H1 (cell line): ENCODE results near the gene LYRM4. TPM values are rescaled to one million over a fixed set of nuclear protein-coding genes. Genes with fewer than 3 reads are reported as not detected.

ENCODE experiments used
- CTCF ChIA-PET: fragments of 300-600 bp; sonication (Branson Sonifier 250); formaldehyde crosslinking; loops from one replicate; lab custom pipeline; 2021; ENCODE audit not compliant: partially characterized antibody; lab: Charles Lee
- POLR2A ChIA-PET: fragments of 300-600 bp; sonication (Branson Sonifier 250); formaldehyde crosslinking; loops from one replicate; lab custom pipeline; 2021; ENCODE audit warnings: inconsistent platforms; ENCODE audit not compliant: partially characterized antibody; lab: Charles Lee
- DNase-seq, 2 experiments: peaks; one replicate each; pipeline versions ENCODE4 v3.0.0 to v3.0.0-alpha.2; 2010 to 2022; ENCODE audit warnings: low spot score in 2 of 2, low read depth in 1 of 2, mixed read lengths in 1 of 2
- FAIRE-seq: peaks from 2 replicates; lab custom pipeline; 2011; peaks lifted over from hg19 to GRCh38; lab: Jason Lieb, UNC
- H2AFZ ChIP-seq: 2 replicates; pipeline ENCODE4 v1.8.1; 2012; ENCODE audit warnings: low read length, inconsistent platforms
- H2AK5ac ChIP-seq: 2 replicates; pipeline ENCODE4 v1.6.1; 2013; ENCODE audit warnings: low read depth, low read length
- H2BK120ac ChIP-seq: replicated peaks from 2 replicates; pipeline ENCODE3; 2013; ENCODE audit warnings: low read depth, low read length, inconsistent platforms
- H2BK12ac ChIP-seq: 2 replicates; pipeline ENCODE4 v1.6.1; 2013; ENCODE audit warnings: low read depth, low read length
- H2BK15ac ChIP-seq: 2 replicates; pipeline ENCODE4 v1.6.1; 2013; ENCODE audit warnings: low read length
- H2BK20ac ChIP-seq: 2 replicates; pipeline ENCODE4 v1.6.1; 2013; ENCODE audit warnings: low read length
- H2BK5ac ChIP-seq: 2 replicates; pipeline ENCODE4 v1.6.1; 2013; ENCODE audit warnings: low read depth, low read length
- H3K14ac ChIP-seq: 2 replicates; pipeline ENCODE4 v1.6.1; 2013; ENCODE audit warnings: inconsistent platforms; ENCODE audit not compliant: insufficient read length
- H3K18ac ChIP-seq: 2 replicates; pipeline ENCODE4 v1.6.1; 2013; ENCODE audit warnings: low read length; ENCODE audit errors: extremely low read depth
- H3K23ac ChIP-seq: 2 replicates; pipeline ENCODE4 v1.6.1; 2013; ENCODE audit warnings: inconsistent platforms; ENCODE audit not compliant: insufficient read length
- H3K23me2 ChIP-seq: 2 replicates; pipeline ENCODE4 v1.6.1; 2013; ENCODE audit warnings: low read depth, low read length
- H3K27ac ChIP-seq: 2 replicates; pipeline ENCODE4 v1.6.1; 2011; ENCODE audit warnings: low read depth, low read length, inconsistent platforms
- H3K27me3 ChIP-seq, 4 experiments: replicated peaks in 1 of 4; 1 replicate in 1 of 4; 2 replicates in 3 of 4; pipeline versions ENCODE4 v1.6.1 to v1.8.1; 2011 to 2013; ENCODE audit warnings: low read length in 3 of 4, mild to moderate bottlenecking in 3 of 4, inconsistent platforms in 2 of 4, mixed read lengths in 2 of 4, moderate library complexity in 1 of 4; ENCODE audit not compliant: control insufficient read depth in 3 of 4, insufficient read depth in 3 of 4; ENCODE audit errors: extremely low read depth in 1 of 4
- H3K36me3 ChIP-seq, 4 experiments: 2 replicates each; pipeline versions ENCODE4 v1.6.1 to v1.8.1; 2011 to 2013; ENCODE audit warnings: mild to moderate bottlenecking in 4 of 4, low read length in 3 of 4, moderate library complexity in 2 of 4, control low read depth in 1 of 4, inconsistent platforms in 1 of 4; ENCODE audit not compliant: insufficient read depth in 4 of 4, control insufficient read depth in 2 of 4
- H3K4ac ChIP-seq: replicated peaks from 2 replicates; pipeline ENCODE3; 2013; ENCODE audit warnings: low read length, low read depth, mixed read lengths, inconsistent platforms; ENCODE audit not compliant: insufficient read length
- H3K4me1 ChIP-seq, 4 experiments: replicated peaks in 1 of 4; 1 replicate in 1 of 4; 2 replicates in 3 of 4; pipeline versions ENCODE4 v1.6.1 to v1.8.1; 2011 to 2013; ENCODE audit warnings: low read length in 3 of 4, inconsistent platforms in 2 of 4, mixed read lengths in 1 of 4; ENCODE audit not compliant: insufficient read depth in 4 of 4, control insufficient read depth in 3 of 4
- H3K4me2 ChIP-seq, 2 experiments: 2 replicates each; pipeline versions ENCODE4 v1.6.1 to v1.8.1; 2011 to 2013; ENCODE audit warnings: low read depth in 2 of 2, low read length in 2 of 2, control low read depth in 1 of 2, inconsistent platforms in 1 of 2, mild to moderate bottlenecking in 1 of 2; ENCODE audit not compliant: insufficient read depth in 1 of 2
- H3K4me3 ChIP-seq, 4 experiments: fragments of 200-600, 300-600 bp in 1 of 4; sonication (generic), shearing (Covaris generic), sonication (Bioruptor Twin) in 1 of 4; 2 replicates each; pipeline versions ENCODE4 v1.5.1 to v1.8.1; 2011 to 2016; ENCODE audit warnings: low read length in 4 of 4, low read depth in 3 of 4, control low read depth in 2 of 4, inconsistent platforms in 2 of 4, mild to moderate bottlenecking in 2 of 4, mixed read lengths in 1 of 4, moderate library complexity in 1 of 4; ENCODE audit not compliant: insufficient read depth in 2 of 4; ENCODE audit errors: extremely low read depth in 1 of 4
- H3K56ac ChIP-seq: replicated peaks from 2 replicates; pipeline ENCODE3; 2013; ENCODE audit warnings: low read depth, mild to moderate bottlenecking, mixed read lengths, low read length, inconsistent platforms; ENCODE audit not compliant: insufficient read length
- H3K79me1 ChIP-seq: 2 replicates; pipeline ENCODE4 v1.6.1; 2013; ENCODE audit warnings: low read depth, low read length, control low read depth
- H3K79me2 ChIP-seq, 2 experiments: 2 replicates each; pipeline versions ENCODE4 v1.6.1 to v1.8.1; 2012 to 2013; ENCODE audit warnings: low read length in 2 of 2, mild to moderate bottlenecking in 2 of 2, inconsistent platforms in 1 of 2; ENCODE audit not compliant: insufficient read depth in 2 of 2, control insufficient read depth in 1 of 2
- H3K9ac ChIP-seq, 4 experiments: replicated peaks in 1 of 4; 1 replicate in 1 of 4; 2 replicates in 3 of 4; pipeline versions ENCODE4 v1.6.1 to v1.8.1; 2011 to 2013; ENCODE audit warnings: low read depth in 3 of 4, low read length in 3 of 4, control low read depth in 2 of 4, mild to moderate bottlenecking in 2 of 4, moderate library complexity in 2 of 4, inconsistent platforms in 1 of 4; ENCODE audit errors: extremely low read depth in 1 of 4
- H3K9me3 ChIP-seq, 2 experiments: 2 replicates each; pipeline versions ENCODE4 v1.6.1 to v1.8.1; 2012 to 2013; ENCODE audit warnings: mild to moderate bottlenecking in 2 of 2, moderate library complexity in 2 of 2, control low read depth in 1 of 2, inconsistent platforms in 1 of 2, low read depth in 1 of 2, low read length in 1 of 2, mixed read lengths in 1 of 2; ENCODE audit not compliant: insufficient read depth in 2 of 2
- H4K20me1 ChIP-seq, 2 experiments: replicated peaks in 1 of 2; 2 replicates each; pipeline versions ENCODE3 to v1.8.1; 2011 to 2013; ENCODE audit warnings: inconsistent platforms in 2 of 2, low read length in 2 of 2, mild to moderate bottlenecking in 1 of 2; ENCODE audit not compliant: insufficient read depth in 2 of 2, control insufficient read depth in 1 of 2
- H4K5ac ChIP-seq: 2 replicates; pipeline ENCODE4 v1.6.1; 2013; ENCODE audit warnings: low read length, low read depth, mixed read lengths, inconsistent platforms; ENCODE audit not compliant: insufficient read length
- H4K8ac ChIP-seq: 2 replicates; pipeline ENCODE4 v1.8.0; 2013; ENCODE audit warnings: mild to moderate bottlenecking, moderate library complexity, low read length, inconsistent platforms; ENCODE audit not compliant: insufficient read depth; ENCODE audit errors: extremely low read depth
- H4K91ac ChIP-seq: replicated peaks from 2 replicates; pipeline ENCODE3; 2013; ENCODE audit warnings: low read length, mixed read lengths, inconsistent platforms; ENCODE audit not compliant: insufficient read length
- EP300 ChIP-seq, 2 experiments: IDR thresholded peaks; 1 replicate in 1 of 2; 2 replicates in 1 of 2; pipeline ENCODE4 v1.6.1; 2011 to 2012; ENCODE audit warnings: low read depth in 2 of 2, low read length in 2 of 2, mild to moderate bottlenecking in 2 of 2, borderline replicate concordance in 1 of 2, inconsistent platforms in 1 of 2, moderate library complexity in 1 of 2
- POU5F1 ChIP-seq: IDR thresholded peaks from 2 replicates; pipeline ENCODE4 v1.6.1; 2011; ENCODE audit warnings: low read depth, mild to moderate bottlenecking, low read length, moderate library complexity
- RAD21 ChIP-seq, 2 experiments: IDR thresholded peaks in 1 of 2; conservative IDR thresholded peaks in 1 of 2; 2 replicates each; pipeline ENCODE4 v1.6.1; 2011; ENCODE audit warnings: low read depth in 2 of 2, low read length in 2 of 2, improper control_type of control experiment in 1 of 2, inconsistent platforms in 1 of 2, mild to moderate bottlenecking in 1 of 2, moderate library complexity in 1 of 2
- WGBS, 2 experiments: shearing (Covaris generic) in 1 of 2; methylation state at CpG; one replicate each; pipeline versions ENCODE4 v1.1.6 to v1.1.7; 2013 to 2015; ENCODE audit warnings: low lambda C conversion rate in 2 of 2, mixed read lengths in 2 of 2, inconsistent platforms in 1 of 2, low coverage in 1 of 2, missing lambda C conversion rate in 1 of 2; ENCODE audit not compliant: insufficient replicate concordance in 2 of 2, insufficient coverage in 1 of 2, insufficient read length in 1 of 2; ENCODE audit errors: extremely low coverage in 1 of 2, missing lambda C conversion rate in 1 of 2; 5-methylcytosine and 5-hydroxymethylcytosine counted together
- polyA plus RNA-seq, 7 experiments: library from polyadenylated mRNA; depleted of rRNA in 3 of 7; stranded (reverse) in 5 of 7; unstranded in 2 of 7; fragments of >200 nt in 5 of 7; fragments of 200-250 nt in 2 of 7; gene quantifications; 1 replicate in 5 of 7; 2 replicates in 1 of 7; 4 replicates in 1 of 7; pipeline versions ENCODE4 v1.2.1 to v1.2.3, GENCODE V29; 2011 to 2013; ENCODE audit warnings: missing spikeins in 2 of 7, mixed read lengths in 2 of 7
- total RNA-seq: library from RNA; stranded (reverse); fragmentation: NEBNext Ultra II Directional; extraction: Animal tissue kit (Norgen Biotek cat#: 25700); gene quantifications from 2 replicates; pipeline ENCODE4 v1.2.1, GENCODE V29; 2021
- TF ChIP-seq, protein P1 (sequence below): IDR thresholded peaks from 2 replicates; pipeline ENCODE4 v1.6.1; 2012; ENCODE audit warnings: low read length, inconsistent platforms

Gene LYRM4
- total and polyA plus RNA-seq, 2 of the 8 experiments (the other 6 are each of a cell fraction or from before 2014, with no cell fraction given): 56.6 to 62.8 TPM

DNA sequence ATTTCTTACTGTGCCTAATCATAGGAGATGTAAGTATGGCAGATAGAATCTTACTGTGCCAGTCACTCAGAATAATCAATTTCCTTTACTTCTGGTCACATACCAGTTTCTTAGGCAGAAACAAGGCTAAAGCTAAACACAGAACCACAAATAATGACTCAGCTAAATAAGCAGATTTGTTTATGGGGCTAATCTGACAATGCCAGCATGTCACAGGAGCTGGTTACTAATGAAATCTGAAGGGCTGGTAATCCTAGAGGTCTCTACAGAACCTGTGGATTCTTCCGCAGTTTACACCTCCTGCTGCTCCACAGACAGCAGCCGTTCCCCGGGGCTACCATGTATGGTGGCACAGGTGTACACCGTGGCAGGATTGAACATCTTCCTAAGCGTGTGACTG lies 80.8 kb downstream of the LYRM4 start:
- no peaks in the 10 kb centered on the region for H3K27me3 ChIP-seq
- no peak for FAIRE-seq
- no peak overlapping the region for H4K8ac ChIP-seq
- no peak overlapping the region for H3K4me2 ChIP-seq
- no peak overlapping the region for H4K91ac ChIP-seq
- no peak overlapping the region for H4K5ac ChIP-seq
- H4K20me1 ChIP-seq: peaks cover 4 to 6% of the 10 kb centered on the region in 2 experiments
- peaks cover 0 to 5% (median 0%) of the 10 kb centered on the region in 4 experiments; a peak in 1 of 7 replicates for H3K4me1 ChIP-seq
- no peak overlapping the region for H2BK20ac ChIP-seq
- H3K79me1 ChIP-seq: peaks cover 3% of the 10 kb centered on the region
- no peak overlapping the region for H3K9ac ChIP-seq
- TF ChIP-seq, protein P1, sequence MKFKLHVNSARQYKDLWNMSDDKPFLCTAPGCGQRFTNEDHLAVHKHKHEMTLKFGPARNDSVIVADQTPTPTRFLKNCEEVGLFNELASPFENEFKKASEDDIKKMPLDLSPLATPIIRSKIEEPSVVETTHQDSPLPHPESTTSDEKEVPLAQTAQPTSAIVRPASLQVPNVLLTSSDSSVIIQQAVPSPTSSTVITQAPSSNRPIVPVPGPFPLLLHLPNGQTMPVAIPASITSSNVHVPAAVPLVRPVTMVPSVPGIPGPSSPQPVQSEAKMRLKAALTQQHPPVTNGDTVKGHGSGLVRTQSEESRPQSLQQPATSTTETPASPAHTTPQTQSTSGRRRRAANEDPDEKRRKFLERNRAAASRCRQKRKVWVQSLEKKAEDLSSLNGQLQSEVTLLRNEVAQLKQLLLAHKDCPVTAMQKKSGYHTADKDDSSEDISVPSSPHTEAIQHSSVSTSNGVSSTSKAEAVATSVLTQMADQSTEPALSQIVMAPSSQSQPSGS: no peak
- no peak for TF ChIP-seq RAD21 (IDR thresholded peaks at IDR 0.05 in 1 of 2, conservative IDR thresholded peaks at IDR 0.05 in 1 of 2; ENCODE audit: low read depth in 2 of 2, low read length in 2 of 2)
- no peak for TF ChIP-seq POU5F1
- TF ChIP-seq EP300 (IDR thresholded peaks at IDR 0.05; ENCODE audit: borderline replicate concordance in 1 of 2, low read depth in 2 of 2, low read length in 2 of 2): no peak
- H3K18ac ChIP-seq: no peak overlapping the region
- no peak overlapping the region for H2AK5ac ChIP-seq
- ChIA-PET POLR2A (no interaction called here), CTCF (interaction anchor here (0.9 to 18.0 kb wide), 12 partner anchors 12 to 221 kb away, joined by 3 to 256 read pairs (median 4); no protein-coding TSS in a partner anchor)
- no peaks in the 10 kb centered on the region for H3K9me3 ChIP-seq
- no peak for DNase-seq
- no peak overlapping the region for H3K4ac ChIP-seq
- no peaks in the 10 kb centered on the region for H3K23me2 ChIP-seq
- no peak overlapping the region for H3K27ac ChIP-seq
- no peak overlapping the region for H3K14ac ChIP-seq
- no peak overlapping the region for H3K23ac ChIP-seq
- no peak overlapping the region for H2BK5ac ChIP-seq
- H3K56ac ChIP-seq: no peak overlapping the region
- no peak overlapping the region for H3K4me3 ChIP-seq
- H2BK120ac ChIP-seq: no peak overlapping the region
- 97% methylated on average over 5 of the region's 5 CpGs; no CpG with 5 or more reads in 1 of the 2 experiments for WGBS, 2 experiments
- H2BK15ac ChIP-seq: no peak overlapping the region
- H2AFZ ChIP-seq: no peak overlapping the region
- no peaks in the 10 kb centered on the region for H3K79me2 ChIP-seq
- H2BK12ac ChIP-seq: no peak overlapping the region
- H3K36me3 ChIP-seq: no peaks in the 10 kb centered on the region
